H1 (cell line): Measurements from ENCODE around the gene CYP27B1. TPM values are rescaled to one million over a fixed set of nuclear protein-coding genes. Genes with fewer than 3 reads are reported as not detected.

Source experiments
- CTCF ChIA-PET: fragments of 300-600 bp; sonication (Branson Sonifier 250); formaldehyde crosslinking; loops from one replicate; lab custom pipeline; 2021; ENCODE audit not compliant: partially characterized antibody; lab: Charles Lee
- POLR2A ChIA-PET: fragments of 300-600 bp; sonication (Branson Sonifier 250); formaldehyde crosslinking; loops from one replicate; lab custom pipeline; 2021; ENCODE audit warnings: inconsistent platforms; ENCODE audit not compliant: partially characterized antibody; lab: Charles Lee
- DNase-seq, 2 experiments: peaks; one replicate each; pipeline versions ENCODE4 v3.0.0 to v3.0.0-alpha.2; 2010 to 2022; ENCODE audit warnings: low spot score in 2 of 2, low read depth in 1 of 2, mixed read lengths in 1 of 2
- FAIRE-seq: peaks from 2 replicates; lab custom pipeline; 2011; peaks lifted over from hg19 to GRCh38; lab: Jason Lieb, UNC
- H2AFZ ChIP-seq: 2 replicates; pipeline ENCODE4 v1.8.1; 2012; ENCODE audit warnings: low read length, inconsistent platforms
- H2AK5ac ChIP-seq: 2 replicates; pipeline ENCODE4 v1.6.1; 2013; ENCODE audit warnings: low read depth, low read length
- H2BK120ac ChIP-seq: replicated peaks from 2 replicates; pipeline ENCODE3; 2013; ENCODE audit warnings: low read depth, low read length, inconsistent platforms
- H2BK12ac ChIP-seq: 2 replicates; pipeline ENCODE4 v1.6.1; 2013; ENCODE audit warnings: low read depth, low read length
- H2BK15ac ChIP-seq: 2 replicates; pipeline ENCODE4 v1.6.1; 2013; ENCODE audit warnings: low read length
- H2BK20ac ChIP-seq: 2 replicates; pipeline ENCODE4 v1.6.1; 2013; ENCODE audit warnings: low read length
- H2BK5ac ChIP-seq: 2 replicates; pipeline ENCODE4 v1.6.1; 2013; ENCODE audit warnings: low read depth, low read length
- H3K14ac ChIP-seq: 2 replicates; pipeline ENCODE4 v1.6.1; 2013; ENCODE audit warnings: inconsistent platforms; ENCODE audit not compliant: insufficient read length
- H3K18ac ChIP-seq: 2 replicates; pipeline ENCODE4 v1.6.1; 2013; ENCODE audit warnings: low read length; ENCODE audit errors: extremely low read depth
- H3K23ac ChIP-seq: 2 replicates; pipeline ENCODE4 v1.6.1; 2013; ENCODE audit warnings: inconsistent platforms; ENCODE audit not compliant: insufficient read length
- H3K23me2 ChIP-seq: 2 replicates; pipeline ENCODE4 v1.6.1; 2013; ENCODE audit warnings: low read depth, low read length
- H3K27ac ChIP-seq: 2 replicates; pipeline ENCODE4 v1.6.1; 2011; ENCODE audit warnings: low read depth, low read length, inconsistent platforms
- H3K27me3 ChIP-seq, 4 experiments: replicated peaks in 1 of 4; 1 replicate in 1 of 4; 2 replicates in 3 of 4; pipeline versions ENCODE4 v1.6.1 to v1.8.1; 2011 to 2013; ENCODE audit warnings: low read length in 3 of 4, mild to moderate bottlenecking in 3 of 4, inconsistent platforms in 2 of 4, mixed read lengths in 2 of 4, moderate library complexity in 1 of 4; ENCODE audit not compliant: control insufficient read depth in 3 of 4, insufficient read depth in 3 of 4; ENCODE audit errors: extremely low read depth in 1 of 4
- H3K36me3 ChIP-seq, 4 experiments: 2 replicates each; pipeline versions ENCODE4 v1.6.1 to v1.8.1; 2011 to 2013; ENCODE audit warnings: mild to moderate bottlenecking in 4 of 4, low read length in 3 of 4, moderate library complexity in 2 of 4, control low read depth in 1 of 4, inconsistent platforms in 1 of 4; ENCODE audit not compliant: insufficient read depth in 4 of 4, control insufficient read depth in 2 of 4
- H3K4ac ChIP-seq: replicated peaks from 2 replicates; pipeline ENCODE3; 2013; ENCODE audit warnings: low read length, low read depth, mixed read lengths, inconsistent platforms; ENCODE audit not compliant: insufficient read length
- H3K4me1 ChIP-seq, 4 experiments: replicated peaks in 1 of 4; 1 replicate in 1 of 4; 2 replicates in 3 of 4; pipeline versions ENCODE4 v1.6.1 to v1.8.1; 2011 to 2013; ENCODE audit warnings: low read length in 3 of 4, inconsistent platforms in 2 of 4, mixed read lengths in 1 of 4; ENCODE audit not compliant: insufficient read depth in 4 of 4, control insufficient read depth in 3 of 4
- H3K4me2 ChIP-seq, 2 experiments: 2 replicates each; pipeline versions ENCODE4 v1.6.1 to v1.8.1; 2011 to 2013; ENCODE audit warnings: low read depth in 2 of 2, low read length in 2 of 2, control low read depth in 1 of 2, inconsistent platforms in 1 of 2, mild to moderate bottlenecking in 1 of 2; ENCODE audit not compliant: insufficient read depth in 1 of 2
- H3K4me3 ChIP-seq, 4 experiments: fragments of 200-600, 300-600 bp in 1 of 4; sonication (generic), shearing (Covaris generic), sonication (Bioruptor Twin) in 1 of 4; 2 replicates each; pipeline versions ENCODE4 v1.5.1 to v1.8.1; 2011 to 2016; ENCODE audit warnings: low read length in 4 of 4, low read depth in 3 of 4, control low read depth in 2 of 4, inconsistent platforms in 2 of 4, mild to moderate bottlenecking in 2 of 4, mixed read lengths in 1 of 4, moderate library complexity in 1 of 4; ENCODE audit not compliant: insufficient read depth in 2 of 4; ENCODE audit errors: extremely low read depth in 1 of 4
- H3K56ac ChIP-seq: replicated peaks from 2 replicates; pipeline ENCODE3; 2013; ENCODE audit warnings: low read depth, mild to moderate bottlenecking, mixed read lengths, low read length, inconsistent platforms; ENCODE audit not compliant: insufficient read length
- H3K79me1 ChIP-seq: 2 replicates; pipeline ENCODE4 v1.6.1; 2013; ENCODE audit warnings: low read depth, low read length, control low read depth
- H3K79me2 ChIP-seq, 2 experiments: 2 replicates each; pipeline versions ENCODE4 v1.6.1 to v1.8.1; 2012 to 2013; ENCODE audit warnings: low read length in 2 of 2, mild to moderate bottlenecking in 2 of 2, inconsistent platforms in 1 of 2; ENCODE audit not compliant: insufficient read depth in 2 of 2, control insufficient read depth in 1 of 2
- H3K9ac ChIP-seq, 4 experiments: replicated peaks in 1 of 4; 1 replicate in 1 of 4; 2 replicates in 3 of 4; pipeline versions ENCODE4 v1.6.1 to v1.8.1; 2011 to 2013; ENCODE audit warnings: low read depth in 3 of 4, low read length in 3 of 4, control low read depth in 2 of 4, mild to moderate bottlenecking in 2 of 4, moderate library complexity in 2 of 4, inconsistent platforms in 1 of 4; ENCODE audit errors: extremely low read depth in 1 of 4
- H3K9me3 ChIP-seq, 2 experiments: 2 replicates each; pipeline versions ENCODE4 v1.6.1 to v1.8.1; 2012 to 2013; ENCODE audit warnings: mild to moderate bottlenecking in 2 of 2, moderate library complexity in 2 of 2, control low read depth in 1 of 2, inconsistent platforms in 1 of 2, low read depth in 1 of 2, low read length in 1 of 2, mixed read lengths in 1 of 2; ENCODE audit not compliant: insufficient read depth in 2 of 2
- H4K20me1 ChIP-seq, 2 experiments: replicated peaks in 1 of 2; 2 replicates each; pipeline versions ENCODE3 to v1.8.1; 2011 to 2013; ENCODE audit warnings: inconsistent platforms in 2 of 2, low read length in 2 of 2, mild to moderate bottlenecking in 1 of 2; ENCODE audit not compliant: insufficient read depth in 2 of 2, control insufficient read depth in 1 of 2
- H4K5ac ChIP-seq: 2 replicates; pipeline ENCODE4 v1.6.1; 2013; ENCODE audit warnings: low read length, low read depth, mixed read lengths, inconsistent platforms; ENCODE audit not compliant: insufficient read length
- H4K8ac ChIP-seq: 2 replicates; pipeline ENCODE4 v1.8.0; 2013; ENCODE audit warnings: mild to moderate bottlenecking, moderate library complexity, low read length, inconsistent platforms; ENCODE audit not compliant: insufficient read depth; ENCODE audit errors: extremely low read depth
- H4K91ac ChIP-seq: replicated peaks from 2 replicates; pipeline ENCODE3; 2013; ENCODE audit warnings: low read length, mixed read lengths, inconsistent platforms; ENCODE audit not compliant: insufficient read length
- BRCA1 ChIP-seq: IDR thresholded peaks from 2 replicates; pipeline ENCODE4 v1.6.1; 2012; ENCODE audit warnings: low read depth, low read length, improper control_type of control experiment
- WGBS, 2 experiments: shearing (Covaris generic) in 1 of 2; methylation state at CpG; one replicate each; pipeline versions ENCODE4 v1.1.6 to v1.1.7; 2013 to 2015; ENCODE audit warnings: low lambda C conversion rate in 2 of 2, mixed read lengths in 2 of 2, inconsistent platforms in 1 of 2, low coverage in 1 of 2, missing lambda C conversion rate in 1 of 2; ENCODE audit not compliant: insufficient replicate concordance in 2 of 2, insufficient coverage in 1 of 2, insufficient read length in 1 of 2; ENCODE audit errors: extremely low coverage in 1 of 2, missing lambda C conversion rate in 1 of 2; 5-methylcytosine and 5-hydroxymethylcytosine counted together
- polyA plus RNA-seq, 7 experiments: library from polyadenylated mRNA; depleted of rRNA in 3 of 7; stranded (reverse) in 5 of 7; unstranded in 2 of 7; fragments of >200 nt in 5 of 7; fragments of 200-250 nt in 2 of 7; gene quantifications; 1 replicate in 5 of 7; 2 replicates in 1 of 7; 4 replicates in 1 of 7; pipeline versions ENCODE4 v1.2.1 to v1.2.3, GENCODE V29; 2011 to 2013; ENCODE audit warnings: missing spikeins in 2 of 7, mixed read lengths in 2 of 7
- total RNA-seq: library from RNA; stranded (reverse); fragmentation: NEBNext Ultra II Directional; extraction: Animal tissue kit (Norgen Biotek cat#: 25700); gene quantifications from 2 replicates; pipeline ENCODE4 v1.2.1, GENCODE V29; 2021

CYP27B1 gene
- total and polyA plus RNA-seq, 2 of the 8 experiments (the other 6 are each of a cell fraction or from before 2014, with no cell fraction given), result 2.9 to 3.3 TPM

GRCh38 chr12:57800965-57801364 is 34.1 kb upstream of the CYP27B1 start:
- Histone ChIP-seq H2BK20ac (no peak overlapping the region), H3K56ac (no peak overlapping the region), H2BK5ac (no peak overlapping the region), H3K79me2 (no peaks in the 10 kb centered on the region), H3K36me3 (peaks cover 2 to 15% (median 8%) of the 10 kb centered on the region in 4 experiments; a peak in 6 of 8 replicates), H3K27me3 (no peaks in the 10 kb centered on the region), H3K14ac (no peak overlapping the region), H4K5ac (no peak overlapping the region), H2AK5ac (no peak overlapping the region), H3K4ac (no peak overlapping the region), H2BK120ac (no peak overlapping the region), H3K18ac (no peak overlapping the region), H2AFZ (no peak overlapping the region), H3K9ac (no peak overlapping the region), H4K91ac (no peak overlapping the region), H2BK15ac (no peak overlapping the region), H4K20me1 (no peaks in the 10 kb centered on the region), H3K4me3 (no peak overlapping the region), H3K23ac (no peak overlapping the region), H3K9me3 (no peaks in the 10 kb centered on the region), H3K79me1 (no peaks in the 10 kb centered on the region; the same call in 1 of the 2 replicates), H4K8ac (no peak overlapping the region), H3K27ac (no peak overlapping the region), H3K4me2 (no peak overlapping the region), H3K4me1 (peaks cover 0 to 2% (median under 1%) of the 10 kb centered on the region in 4 experiments; a peak in 1 of 7 replicates), H3K23me2 (no peaks in the 10 kb centered on the region), H2BK12ac (no peak overlapping the region)
- FAIRE-seq (no peak), DNase-seq (no peak)
- TF ChIP-seq BRCA1, result no peak
- POLR2A ChIA-PET, result interaction anchor here (0.9 to 8.0 kb wide), 3 partner anchors 11 to 29 kb away, joined by 3 to 71 read pairs (median 8); partner anchors contain the start of genes AVIL, EEF1AKMT3 and METTL1
- CTCF ChIA-PET, result interaction anchor here (1.2 to 6.9 kb wide), 10 partner anchors 10 to 103 kb away, joined by 3 to 146 read pairs (median 12); partner anchors contain the start of genes AVIL and TSFM
- WGBS, 2 experiments, result 87% methylated on average over 3 of the region's 3 CpGs; no CpG with 5 or more reads in 1 of the 2 experiments
